Hepatocyte (in vitro differentiated cells): ENCODE results near the gene THAP5. TPM values are rescaled to one million over a fixed set of nuclear protein-coding genes. Genes with fewer than 3 reads are reported as not detected.

Experiments
- DNase-seq: peaks from one replicate; pipeline ENCODE4 v3.0.0-alpha.2; 2016; ENCODE audit warnings: low spot score
- H2AFZ ChIP-seq: fragments of 200-600 bp; sonication (generic); 2 replicates; pipeline ENCODE4 v1.6.0; 2016; ENCODE audit warnings: antibody characterized with exemption, mild to moderate bottlenecking
- H3K27ac ChIP-seq: fragments of 200-600 bp; sonication (generic); 2 replicates; pipeline ENCODE4 v1.5.1; 2016; ENCODE audit warnings: mild to moderate bottlenecking
- H3K27me3 ChIP-seq: fragments of 200-600 bp; sonication (generic); 2 replicates; pipeline ENCODE4 v1.6.1; 2016
- H3K36me3 ChIP-seq: fragments of 200-600 bp; sonication (generic); replicated peaks from 2 replicates; pipeline ENCODE4 v1.5.1; 2016; ENCODE audit warnings: low read depth; ENCODE audit not compliant: insufficient read depth
- H3K4me1 ChIP-seq: fragments of 200-600 bp; sonication (generic); 2 replicates; pipeline ENCODE4 v1.5.1; 2016; ENCODE audit warnings: mild to moderate bottlenecking, moderate library complexity; ENCODE audit not compliant: insufficient read depth
- H3K4me2 ChIP-seq: fragments of 200-600 bp; sonication (generic); 2 replicates; pipeline ENCODE4 v1.6.0; 2016
- H3K4me3 ChIP-seq: fragments of 200-600 bp; sonication (generic); 2 replicates; pipeline ENCODE4 v1.5.1; 2016; ENCODE audit warnings: mild to moderate bottlenecking
- H3K79me2 ChIP-seq: fragments of 200-600 bp; sonication (generic); 2 replicates; pipeline ENCODE4 v1.6.0; 2017; ENCODE audit warnings: mild to moderate bottlenecking
- H3K9me2 ChIP-seq: fragments of 200-600 bp; sonication (generic); replicated peaks from 2 replicates; pipeline ENCODE4 v1.6.0; 2017; ENCODE audit warnings: mild to moderate bottlenecking; ENCODE audit not compliant: insufficient read depth
- H3K9me3 ChIP-seq: fragments of 200-600 bp; sonication (generic); 2 replicates; pipeline ENCODE4 v1.5.1; 2016; ENCODE audit warnings: low read depth, mild to moderate bottlenecking
- H4K20me1 ChIP-seq: fragments of 200-600 bp; sonication (generic); 2 replicates; pipeline ENCODE4 v1.6.0; 2016; ENCODE audit warnings: mild to moderate bottlenecking; ENCODE audit not compliant: insufficient read depth, poor library complexity, severe bottlenecking
- CTCF ChIP-seq: fragments of 200-600 bp; sonication (generic); IDR thresholded peaks from 2 replicates; pipeline ENCODE4 v1.5.1; 2016; ENCODE audit warnings: antibody characterized with exemption, mild to moderate bottlenecking; ENCODE audit not compliant: poor library complexity
- EZH2 ChIP-seq: fragments of 200-600 bp; sonication (generic); IDR thresholded peaks from 2 replicates; pipeline ENCODE4 v1.6.1; 2016; ENCODE audit warnings: antibody characterized with exemption, mild to moderate bottlenecking, borderline replicate concordance
- EZH2phosphoT487 ChIP-seq: fragments of 200-600 bp; sonication (generic); IDR thresholded peaks from one replicate; pipeline ENCODE4 v1.6.1; 2018; ENCODE audit warnings: antibody characterized with exemption, mild to moderate bottlenecking, low read depth, moderate library complexity; ENCODE audit not compliant: unreplicated experiment, severe bottlenecking
- WGBS: methylation state at CpG from one replicate; pipeline ENCODE4 v1.1.6; 2016; ENCODE audit warnings: low lambda C conversion rate; ENCODE audit errors: missing lambda C conversion rate; 5-methylcytosine and 5-hydroxymethylcytosine counted together
- polyA plus RNA-seq: library from polyadenylated mRNA; unstranded; fragments of >200 nt; fragmentation: Nextera tagmentation; extraction: Ambion mirVana; gene quantifications from 2 replicates; pipeline ENCODE4 v1.2.1, GENCODE V29; 2016
- total RNA-seq: library from RNA; depleted of rRNA; stranded (reverse); fragments of >200 nt; gene quantifications from 2 replicates; pipeline ENCODE4 v1.2.3, GENCODE V29; 2014

Gene THAP5
- total and polyA plus RNA-seq, 2 experiments from 2014 or later = 8.8 to 36.9 TPM

DNA sequence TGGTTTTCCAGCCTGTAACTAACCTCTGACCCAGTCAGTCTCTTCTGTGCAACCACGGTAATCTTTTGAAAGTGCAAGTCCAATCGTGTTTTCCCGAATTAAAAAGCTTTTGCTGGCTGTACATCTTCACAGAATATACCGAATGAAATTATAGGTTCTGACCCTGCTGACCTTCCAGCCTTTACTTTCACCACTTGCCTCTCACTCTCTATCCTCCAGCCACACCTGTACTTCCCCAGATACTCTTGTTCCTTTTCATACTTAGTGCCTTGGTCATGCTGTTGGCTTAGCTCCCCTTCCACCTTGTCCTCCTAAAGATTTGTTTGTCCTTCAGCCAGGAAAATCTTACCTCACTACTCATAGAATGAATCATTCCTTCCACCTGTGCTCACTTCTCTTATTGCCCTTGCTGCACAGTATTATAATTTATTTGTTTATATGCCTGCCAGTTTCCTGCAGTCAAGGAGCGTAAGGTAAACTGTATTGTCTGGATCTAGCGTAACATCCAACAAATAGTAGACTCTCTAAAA lies 41.3 kb downstream of the THAP5 start:
- Histone ChIP-seq H3K4me1 (peaks cover 16% of the 10 kb centered on the region), H3K9me3 (no peaks in the 10 kb centered on the region), H2AFZ (no peak overlapping the region), H3K27me3 (no peaks in the 10 kb centered on the region), H3K27ac (no peak overlapping the region), H3K79me2 (peaks cover 18% of the 10 kb centered on the region), H3K4me2 (no peak overlapping the region), H3K36me3 (no peaks in the 10 kb centered on the region), H4K20me1 (no peaks in the 10 kb centered on the region), H3K9me2 (no peaks in the 10 kb centered on the region), H3K4me3 (no peak overlapping the region)
- TF ChIP-seq EZH2 (no peak), EZH2phosphoT487 (no peak), CTCF (no peak)
- 95% methylated on average over 6 of the region's 6 CpGs for WGBS
- DNase-seq = no peak

DNA sequence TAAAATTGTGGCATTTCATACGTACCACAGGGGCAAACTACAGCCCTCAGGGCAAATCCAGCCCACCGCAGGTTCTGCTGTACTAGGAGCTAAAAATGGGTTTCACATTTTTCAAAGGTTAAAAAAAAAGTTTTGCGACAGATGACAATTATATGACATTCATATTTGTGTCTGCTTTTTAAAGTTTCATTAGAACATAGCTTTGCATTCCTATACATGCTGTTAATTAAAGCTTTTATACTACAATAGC lies 42.8 kb downstream of the THAP5 start:
- H3K9me3 ChIP-seq = no peaks in the 10 kb centered on the region
- peak overlapping the region; percentile 24 for H3K4me3 ChIP-seq
- peak overlapping the region; percentile 68 for H2AFZ ChIP-seq
- peak overlapping the region; percentile 97 for H3K27ac ChIP-seq
- H4K20me1 ChIP-seq = peaks cover 8% of the 10 kb centered on the region
- H3K36me3 ChIP-seq = no peaks in the 10 kb centered on the region
- DNase-seq = no peak
- WGBS = 10% methylated on average over 3 of the region's 3 CpGs
- H3K4me1 ChIP-seq = peaks cover 26% of the 10 kb centered on the region
- no peaks in the 10 kb centered on the region for H3K27me3 ChIP-seq
- no peaks in the 10 kb centered on the region for H3K9me2 ChIP-seq
- H3K79me2 ChIP-seq = peaks cover 34% of the 10 kb centered on the region
- TF ChIP-seq EZH2phosphoT487 (no peak), EZH2 (no peak), CTCF (no peak)
- peak overlapping the region; percentile 74 for H3K4me2 ChIP-seq

DNA sequence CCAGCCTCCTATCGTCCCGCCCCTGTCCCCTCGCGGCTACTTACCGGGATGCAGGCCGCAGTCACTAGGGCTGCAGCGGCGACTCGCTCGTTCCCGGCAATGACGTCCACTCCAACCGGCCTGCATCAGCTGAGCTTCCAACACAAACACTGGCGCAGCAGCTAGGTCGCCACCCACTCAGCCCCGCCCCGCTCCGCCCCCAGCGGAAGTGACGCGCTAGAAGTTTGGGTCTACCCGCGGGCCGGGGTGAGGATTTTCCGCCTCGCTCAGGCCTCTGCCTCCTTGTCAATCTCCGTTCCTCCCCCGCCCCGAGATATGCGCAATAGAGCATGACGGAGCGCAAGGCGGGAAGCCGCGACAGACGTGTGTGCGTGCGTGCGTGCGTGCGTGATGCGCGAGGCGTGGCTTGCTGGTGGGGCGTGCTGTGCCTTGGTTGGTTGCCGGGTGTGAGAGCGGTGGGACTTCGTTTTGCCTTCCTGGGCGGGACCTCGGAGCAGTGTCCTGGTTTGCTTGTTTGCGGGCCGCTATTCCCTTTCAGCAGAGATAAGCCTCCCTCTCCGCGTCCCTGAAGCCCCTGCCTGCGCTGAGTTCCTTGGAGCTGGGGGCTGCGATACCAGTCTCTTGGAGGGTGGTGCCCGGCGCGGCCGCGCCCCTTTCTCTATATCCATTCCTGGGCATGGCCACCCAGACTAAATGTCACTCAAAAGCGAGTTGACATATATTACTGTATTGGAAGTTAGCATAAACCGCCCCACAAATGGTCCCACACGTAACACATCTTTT lies 43.3 kb downstream of the THAP5 start, which contains the start of gene PNPLA8:
Gene PNPLA8, minus strand, starts transcription at position 151 of the 783 bp plus-strand sequence. CDS start 10,644 bp downstream, outside the sequence.
- Histone ChIP-seq H3K36me3 (no peaks in the 10 kb centered on the region), H3K9me2 (no peaks in the 10 kb centered on the region), H3K9me3 (no peaks in the 10 kb centered on the region), H3K4me2 (peak within 1 kb of the TSS; percentile 74), H4K20me1 (peaks cover 8% of the 10 kb centered on the region), H3K79me2 (peaks cover 39% of the 10 kb centered on the region), H3K4me1 (peaks cover 26% of the 10 kb centered on the region), H3K27ac (peak within 1 kb of the TSS; percentile 97), H3K4me3 (peak within 1 kb of the TSS; percentile 46), H3K27me3 (no peaks in the 10 kb centered on the region), H2AFZ (peak within 1 kb of the TSS; percentile 68)
- DNase-seq = peak; percentile 99
- WGBS = 1% methylated on average over 54 of the region's 64 CpGs
- TF ChIP-seq EZH2 (no peak), EZH2phosphoT487 (no peak), CTCF (no peak)
